HEK293 (cell line): ENCODE results near the gene FADS3.

Experiments
- CTCF ChIA-PET: fragments of 350-600 bp; formaldehyde crosslinking; extraction: SDS; loops from one replicate; lab custom pipeline; 2021; ENCODE audit warnings: antibody characterized with exemption; lab: Yijun Ruan, JAX
- POLR2A ChIA-PET: fragments of 300-600 bp; formaldehyde crosslinking; extraction: SDS; loops from one replicate; lab custom pipeline; 2020; ENCODE audit warnings: antibody characterized with exemption, inconsistent platforms; lab: Yijun Ruan, JAX
- H3K27ac ChIP-seq: fragments of 200-500 bp; sonication (Bioruptor generic); 2 replicates; pipeline ENCODE4 v1.5.1; 2014; ENCODE audit warnings: low read depth, low read length, control low read depth, inconsistent platforms; ENCODE audit errors: extremely low read depth
- H3K36me3 ChIP-seq, 2 experiments: fragments of 200-500 bp in 1 of 2; sonication (Bioruptor generic) in 1 of 2; 1 replicate in 1 of 2; 2 replicates in 1 of 2; pipeline ENCODE4 v1.5.1; 2014 to 2017; ENCODE audit warnings: inconsistent platforms in 2 of 2, low read length in 2 of 2; ENCODE audit not compliant: control insufficient read depth in 2 of 2, insufficient read depth in 1 of 2
- H3K4me1 ChIP-seq: fragments of 200-500 bp; sonication (Bioruptor generic); 2 replicates; pipeline ENCODE4 v1.5.1; 2014; ENCODE audit warnings: mild to moderate bottlenecking, low read length, inconsistent platforms; ENCODE audit not compliant: control insufficient read depth, insufficient read depth
- H3K4me3 ChIP-seq: 2 replicates; pipeline ENCODE4 v1.5.1; 2011; ENCODE audit warnings: low read depth, mild to moderate bottlenecking, control low read depth, low read length, moderate library complexity
- H3K9me3 ChIP-seq: fragments of 200-500 bp; sonication (Bioruptor generic); 2 replicates; pipeline ENCODE4 v1.5.1; 2014; ENCODE audit warnings: low read depth, low read length, inconsistent platforms; ENCODE audit not compliant: control insufficient read depth, insufficient read depth
- AEBP2 ChIP-seq: fragments of 450-650 bp; formaldehyde crosslinking; IDR thresholded peaks from 2 replicates; pipeline ENCODE4 v1.5.1; 2016; ENCODE audit warnings: missing biosample characterization, missing genetic modification characterization, borderline replicate concordance
- BCL11A ChIP-seq: fragments of 450-650 bp; formaldehyde crosslinking; IDR thresholded peaks from 2 replicates; pipeline ENCODE4 v1.5.1; 2016; ENCODE audit warnings: low read depth, missing biosample characterization, missing genetic modification characterization
- HIC1 ChIP-seq: fragments of 450-650 bp; formaldehyde crosslinking; IDR thresholded peaks from 2 replicates; pipeline ENCODE4 v1.5.1; 2016; ENCODE audit warnings: missing biosample characterization, missing genetic modification characterization
- KLF16 ChIP-seq: fragments of 450-650 bp; formaldehyde crosslinking; IDR thresholded peaks from 2 replicates; pipeline ENCODE4 v1.5.1; 2017; ENCODE audit warnings: missing biosample characterization, missing genetic modification characterization
- PRDM6 ChIP-seq: fragments of 450-650 bp; formaldehyde crosslinking; IDR thresholded peaks from 2 replicates; pipeline ENCODE4 v1.5.1; 2017; ENCODE audit warnings: missing biosample characterization, missing genetic modification characterization
- TCF7L2 ChIP-seq: IDR thresholded peaks from 2 replicates; pipeline ENCODE4 v1.6.1; 2011; ENCODE audit warnings: low read depth, mild to moderate bottlenecking, inconsistent platforms, low read length, moderate library complexity, borderline replicate concordance
- ZBTB17 ChIP-seq: fragments of 450-650 bp; formaldehyde crosslinking; IDR thresholded peaks from 2 replicates; pipeline ENCODE4 v1.5.1; 2016; ENCODE audit warnings: missing biosample characterization, missing genetic modification characterization
- ZBTB7A ChIP-seq: fragments of 450-650 bp; formaldehyde crosslinking; IDR thresholded peaks from 2 replicates; pipeline ENCODE4 v1.5.1; 2016; ENCODE audit warnings: low read depth, missing biosample characterization, missing genetic modification characterization
- ZFP41 ChIP-seq: fragments of 450-650 bp; formaldehyde crosslinking; IDR thresholded peaks from 2 replicates; pipeline ENCODE4 v1.5.1; 2016; ENCODE audit warnings: missing biosample characterization, missing genetic modification characterization, borderline replicate concordance
- ZNF10 ChIP-seq: fragments of 450-650 bp; formaldehyde crosslinking; IDR thresholded peaks from 2 replicates; pipeline ENCODE4 v1.5.1; 2017; ENCODE audit warnings: missing biosample characterization, missing genetic modification characterization
- ZNF148 ChIP-seq: fragments of 450-650 bp; formaldehyde crosslinking; IDR thresholded peaks from 2 replicates; pipeline ENCODE4 v1.5.0; 2017; ENCODE audit warnings: missing biosample characterization, missing genetic modification characterization, borderline replicate concordance
- ZNF19 ChIP-seq: fragments of 450-650 bp; formaldehyde crosslinking; IDR thresholded peaks from 2 replicates; pipeline ENCODE4; 2016; ENCODE audit warnings: missing biosample characterization, missing genetic modification characterization, low read depth
- ZNF24 ChIP-seq: fragments of 450-650 bp; formaldehyde crosslinking; IDR thresholded peaks from 2 replicates; pipeline ENCODE4 v1.5.1; 2016; ENCODE audit warnings: missing biosample characterization, missing genetic modification characterization
- ZNF302 ChIP-seq: fragments of 450-650 bp; formaldehyde crosslinking; IDR thresholded peaks from 2 replicates; pipeline ENCODE4 v1.5.1; 2016; ENCODE audit warnings: missing biosample characterization, missing genetic modification characterization, low read depth
- ZNF324 ChIP-seq: fragments of 450-650 bp; formaldehyde crosslinking; IDR thresholded peaks from 2 replicates; pipeline ENCODE4 v1.5.1; 2016; ENCODE audit warnings: missing biosample characterization, missing genetic modification characterization
- ZNF449 ChIP-seq: fragments of 450-650 bp; formaldehyde crosslinking; IDR thresholded peaks from 2 replicates; pipeline ENCODE4 v1.5.1; 2017; ENCODE audit warnings: missing biosample characterization, mild to moderate bottlenecking, missing genetic modification characterization, moderate library complexity
- ZNF473 ChIP-seq: fragments of 450-650 bp; formaldehyde crosslinking; IDR thresholded peaks from 2 replicates; pipeline ENCODE4 v1.5.1; 2017; ENCODE audit warnings: missing biosample characterization, missing genetic modification characterization
- ZNF571 ChIP-seq: fragments of 450-650 bp; formaldehyde crosslinking; IDR thresholded peaks from 2 replicates; pipeline ENCODE4 v1.5.0; 2017; ENCODE audit warnings: missing biosample characterization, missing genetic modification characterization
- ZNF600 ChIP-seq: fragments of 450-650 bp; formaldehyde crosslinking; IDR thresholded peaks from 2 replicates; pipeline ENCODE4 v1.5.1; 2016; ENCODE audit warnings: missing biosample characterization, missing genetic modification characterization
- ZNF701 ChIP-seq: fragments of 450-650 bp; formaldehyde crosslinking; IDR thresholded peaks from 2 replicates; pipeline ENCODE4 v1.5.1; 2016; ENCODE audit warnings: missing biosample characterization, missing genetic modification characterization
- ZNF768 ChIP-seq: fragments of 450-650 bp; formaldehyde crosslinking; IDR thresholded peaks from 2 replicates; pipeline ENCODE4 v1.5.1; 2018; ENCODE audit warnings: missing biosample characterization, mild to moderate bottlenecking, missing genetic modification characterization
- ZSCAN16 ChIP-seq: fragments of 450-650 bp; formaldehyde crosslinking; IDR thresholded peaks from 2 replicates; pipeline ENCODE4 v1.5.1; 2016; ENCODE audit warnings: missing biosample characterization, missing genetic modification characterization
- ZSCAN4 ChIP-seq: fragments of 450-650 bp; formaldehyde crosslinking; IDR thresholded peaks from 2 replicates; pipeline ENCODE4 v1.5.1; 2017; ENCODE audit warnings: missing biosample characterization, missing genetic modification characterization

The FADS3 gene

GRCh38 chr11:61838921-61839320, 52.4 kb downstream of the FADS3 start:
- no peaks in the 10 kb centered on the region for H3K4me1 ChIP-seq
- no peak overlapping the region for H3K27ac ChIP-seq
- H3K4me3 ChIP-seq: no peak overlapping the region
- H3K9me3 ChIP-seq: no peaks in the 10 kb centered on the region
- CTCF ChIA-PET: no interaction called here
- POLR2A ChIA-PET: interaction anchor here (0.7 kb wide), 1 partner anchor 10 kb away, joined by 3 read pairs; no protein-coding TSS in a partner anchor
- TF ChIP-seq HIC1 (tag by site-specific recombination) (no peak), BCL11A (tag by site-specific recombination) (no peak), ZNF302 (tag by site-specific recombination) (no peak), KLF16 (tag by site-specific recombination) (no peak), ZFP41 (tag by site-specific recombination) (no peak), ZNF768 (no peak), ZBTB17 (tag by site-specific recombination) (no peak), PRDM6 (tag by site-specific recombination) (no peak), ZBTB7A (tag by site-specific recombination) (no peak), ZNF600 (tag by site-specific recombination) (no peak), ZNF148 (tag by site-specific recombination) (no peak), AEBP2 (tag by site-specific recombination) (no peak), ZNF701 (tag by site-specific recombination) (no peak), ZSCAN4 (no peak), ZNF324 (tag by site-specific recombination) (no peak), ZNF19 (tag by site-specific recombination) (no peak)
- peaks cover 8 to 21% of the 10 kb centered on the region in 2 experiments; a peak in 2 of 3 replicates for H3K36me3 ChIP-seq

- Histone ChIP-seq H3K4me3 (no peak overlapping the region), H3K27ac (no peak overlapping the region), H3K4me1 (no peaks in the 10 kb centered on the region), H3K36me3 (peaks cover 8 to 21% of the 10 kb centered on the region in 2 experiments; a peak in 2 of 3 replicates), H3K9me3 (no peaks in the 10 kb centered on the region)
- POLR2A ChIA-PET: interaction anchor here (0.7 kb wide), 1 partner anchor 9 kb away, joined by 3 read pairs; no protein-coding TSS in a partner anchor
- CTCF ChIA-PET: no interaction called here
- no peak for TF ChIP-seq ZNF473 (tag by site-specific recombination)
- no peak for TF ChIP-seq ZNF449
- no peak for TF ChIP-seq ZSCAN16 (tag by site-specific recombination)
- no peak for TF ChIP-seq ZNF600 (tag by site-specific recombination)
- TF ChIP-seq TCF7L2: no peak
- no peak for TF ChIP-seq ZNF24 (tag by site-specific recombination)
- no peak for TF ChIP-seq ZNF571 (tag by site-specific recombination)
- no peak for TF ChIP-seq ZNF10
Observed at GRCh38 chr11:61838501-61838900, 52.8 kb downstream of the FADS3 start.
